ENCODE results near the gene DNASE1L1.

DNASE1L1 gene

GRCh38 chrX:154417157-154417556 lies 8.1 kb upstream of the DNASE1L1 start:
- H3K9ac ChIP-seq (ENCODE audit: low read depth, low read length) = no peak overlapping the region
- H3K27ac ChIP-seq (ENCODE audit: low read length) = no peak overlapping the region
- H3K36me3 ChIP-seq (ENCODE audit: insufficient read depth, low read length) = peaks cover 25% of the 10 kb centered on the region
- ATAC-seq (ENCODE audit: insufficient read depth, low read depth) (no peak), DNase-seq (no peak)
- H3K79me2 ChIP-seq (ENCODE audit: insufficient read depth, low read length) = peaks cover 11% of the 10 kb centered on the region; the same call in 1 of the 2 replicates
- TF ChIP-seq CTCF (IDR thresholded peaks at IDR 0.05; ENCODE audit: borderline replicate concordance, extremely low read depth, low read length, poor library complexity, severe bottlenecking) (no peak), EZH2 (IDR thresholded peaks at IDR 0.05; ENCODE audit: borderline replicate concordance, low read depth, low read length, severe bottlenecking) (no peak)
- H4K20me1 ChIP-seq (ENCODE audit: insufficient read depth, low read length) = no peaks in the 10 kb centered on the region
- no peak overlapping the region for H3K4me3 ChIP-seq (ENCODE audit: low read depth in 1 of 2, low read length in 2 of 2)
- peaks cover 10% of the 10 kb centered on the region for H3K4me1 ChIP-seq (ENCODE audit: insufficient read depth, low read length)
- H3K4me2 ChIP-seq (ENCODE audit: insufficient read depth, low read length) = no peak overlapping the region
- no peaks in the 10 kb centered on the region for H3K27me3 ChIP-seq (ENCODE audit: insufficient read depth, low read length, poor library complexity)
- no peaks in the 10 kb centered on the region for H3K9me3 ChIP-seq (ENCODE audit: insufficient read depth, low read length, severe bottlenecking)
- H2AFZ ChIP-seq (ENCODE audit: low read depth, low read length) = no peak overlapping the region

- H3K27me3 ChIP-seq (ENCODE audit: insufficient read depth, low read length, poor library complexity) = no peaks in the 10 kb centered on the region
- peak overlapping the region; percentile 92; the same call in 1 of the 2 replicates for H3K27ac ChIP-seq (ENCODE audit: low read length)
- H3K4me1 ChIP-seq (ENCODE audit: insufficient read depth, low read length) = peaks cover 14% of the 10 kb centered on the region
- peak overlapping the region; percentile 93; the same call in 1 of the 2 replicates for H3K4me2 ChIP-seq (ENCODE audit: insufficient read depth, low read length)
- no peak for TF ChIP-seq EZH2 (IDR thresholded peaks at IDR 0.05; ENCODE audit: borderline replicate concordance, low read depth, low read length, severe bottlenecking)
- TF ChIP-seq CTCF (IDR thresholded peaks at IDR 0.05; ENCODE audit: borderline replicate concordance, extremely low read depth, low read length, poor library complexity, severe bottlenecking) = no peak
- no peak for DNase-seq
- no peak overlapping the region for H3K4me3 ChIP-seq (ENCODE audit: low read depth in 1 of 2, low read length in 2 of 2)
- peaks cover 21% of the 10 kb centered on the region; the same call in 1 of the 2 replicates for H3K79me2 ChIP-seq (ENCODE audit: insufficient read depth, low read length)
- ATAC-seq (ENCODE audit: insufficient read depth, low read depth) = no peak
- H3K36me3 ChIP-seq (ENCODE audit: insufficient read depth, low read length) = peaks cover 17% of the 10 kb centered on the region
- H4K20me1 ChIP-seq (ENCODE audit: insufficient read depth, low read length) = no peaks in the 10 kb centered on the region
- no peak overlapping the region for H3K9ac ChIP-seq (ENCODE audit: low read depth, low read length)
- H2AFZ ChIP-seq (ENCODE audit: low read depth, low read length) = no peak overlapping the region
- H3K9me3 ChIP-seq (ENCODE audit: insufficient read depth, low read length, severe bottlenecking) = no peaks in the 10 kb centered on the region
These were observed 4.1 kb upstream of the DNASE1L1 start for GRCh38 chrX:154413142-154413541.

- TF ChIP-seq EZH2 (IDR thresholded peaks at IDR 0.05; ENCODE audit: borderline replicate concordance, low read depth, low read length, severe bottlenecking) (no peak), CTCF (IDR thresholded peaks at IDR 0.05; ENCODE audit: borderline replicate concordance, extremely low read depth, low read length, poor library complexity, severe bottlenecking) (no peak)
- H3K27me3 ChIP-seq (ENCODE audit: insufficient read depth, low read length, poor library complexity) = no peaks in the 10 kb centered on the region
- H3K9ac ChIP-seq (ENCODE audit: low read depth, low read length) = peak overlapping the region; percentile 95
- peak overlapping the region; percentile 92 for H3K27ac ChIP-seq (ENCODE audit: low read length)
- H3K4me3 ChIP-seq (ENCODE audit: low read depth in 1 of 2, low read length in 2 of 2) = peak overlapping the region; percentile 50 to 77; a peak in 3 of 4 replicates
- H2AFZ ChIP-seq (ENCODE audit: low read depth, low read length) = peak overlapping the region; percentile 87
- peaks cover 21% of the 10 kb centered on the region; the same call in 1 of the 2 replicates for H3K79me2 ChIP-seq (ENCODE audit: insufficient read depth, low read length)
- peaks cover 14% of the 10 kb centered on the region for H3K4me1 ChIP-seq (ENCODE audit: insufficient read depth, low read length)
- peaks cover 17% of the 10 kb centered on the region for H3K36me3 ChIP-seq (ENCODE audit: insufficient read depth, low read length)
- no peaks in the 10 kb centered on the region for H3K9me3 ChIP-seq (ENCODE audit: insufficient read depth, low read length, severe bottlenecking)
- ATAC-seq (ENCODE audit: insufficient read depth, low read depth) (peak; percentile 57), DNase-seq (peak; percentile 49)
- peak overlapping the region; percentile 93 for H3K4me2 ChIP-seq (ENCODE audit: insufficient read depth, low read length)
- H4K20me1 ChIP-seq (ENCODE audit: insufficient read depth, low read length) = no peaks in the 10 kb centered on the region
These were observed 3.4 kb upstream of the DNASE1L1 start for GRCh38 chrX:154412468-154412867.

Data from DND-41 (cell line).